GM18909 (cell line): ENCODE results near the gene ZFYVE27.

Experiments
- ATAC-seq: cut with Tn5 transposase; IDR thresholded peaks from one replicate; pipeline ENCODE4 v1.9.1; 2021; ENCODE audit warnings: mild to moderate bottlenecking; ENCODE audit not compliant: unreplicated experiment, poor library complexity

The ZFYVE27 gene

DNA sequence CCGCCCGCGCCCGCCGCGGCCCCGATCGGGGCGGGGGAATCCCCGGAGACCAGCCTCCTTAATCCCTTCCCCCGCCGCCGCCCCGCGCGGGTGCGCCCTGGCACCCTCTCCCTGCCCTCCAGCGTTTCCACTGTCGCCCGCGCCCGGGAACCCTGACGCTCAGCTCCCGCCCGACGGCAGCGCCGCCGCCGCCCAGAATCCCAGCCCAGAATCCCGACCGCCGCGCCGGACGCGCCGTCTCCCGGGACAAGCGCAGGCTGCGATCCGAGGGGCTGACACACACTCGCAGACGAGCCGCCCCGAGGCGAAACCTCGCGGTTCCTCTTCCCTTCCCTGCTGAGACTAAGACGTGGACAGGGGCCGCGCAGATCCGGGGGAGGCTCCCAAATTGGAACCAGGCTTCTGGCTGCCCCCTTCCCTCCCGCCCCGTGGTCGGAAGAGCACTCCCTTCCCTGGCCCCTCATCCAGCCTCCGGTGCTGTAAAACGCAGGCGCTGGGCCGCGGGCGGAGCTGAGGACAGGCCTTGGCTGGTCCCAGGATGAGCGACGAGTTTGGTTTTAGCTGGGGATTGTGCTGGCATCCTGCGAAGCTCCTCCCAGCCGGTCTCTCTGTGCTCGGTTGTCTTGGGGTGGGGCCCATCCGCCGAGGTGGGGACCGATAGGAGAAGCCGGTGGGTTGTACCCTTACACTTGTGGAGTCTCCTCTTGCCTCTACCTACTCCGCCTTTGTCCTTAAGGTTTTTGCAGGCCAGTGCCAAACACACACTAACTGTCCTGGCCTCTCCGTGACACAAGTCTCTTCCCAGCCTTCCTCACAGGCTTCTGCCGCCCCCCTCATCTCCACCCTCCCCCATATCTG is 22.3 kb upstream of the ZFYVE27 start:
- peak; percentile 54 for ATAC-seq

DNA sequence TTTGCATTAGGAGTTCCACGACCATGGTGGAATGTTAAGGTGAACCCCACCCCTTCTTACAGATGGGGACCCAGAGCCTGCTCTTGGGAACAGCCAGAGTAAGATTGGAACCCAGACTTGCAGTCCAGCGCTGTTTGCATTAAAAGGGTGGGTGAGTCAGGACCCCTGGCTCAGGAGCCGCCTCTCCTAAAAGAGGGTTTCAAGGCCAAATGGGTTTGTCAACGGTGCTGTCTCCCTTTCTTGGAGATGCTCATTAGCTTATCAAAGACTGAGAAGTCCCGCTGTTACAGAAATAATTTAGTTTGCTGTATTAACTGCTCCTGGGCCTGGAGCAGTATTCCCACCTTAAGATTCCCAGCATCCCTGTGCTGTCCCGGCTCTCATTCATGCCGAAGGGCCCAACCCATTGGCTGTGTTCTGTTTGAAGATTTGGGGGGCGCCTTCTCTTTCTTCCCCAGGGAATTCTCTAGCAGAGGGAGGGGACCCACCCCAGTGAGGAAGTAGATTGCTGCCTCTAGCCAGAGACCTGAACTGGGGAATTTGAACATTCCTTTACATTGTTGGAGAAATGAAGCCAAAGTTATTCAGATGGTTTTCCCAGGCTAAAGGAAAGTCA is 21.6 kb upstream of the ZFYVE27 start:
- ATAC-seq = no peak

GRCh38 chr10:97717627-97718026 is 19.3 kb upstream of the ZFYVE27 start:
- no peak for ATAC-seq

- no peak for ATAC-seq
Observed at GRCh38 chr10:97718178-97718577, 18.8 kb upstream of the ZFYVE27 start.

GRCh38 chr10:97718659-97719142 is 18.2 kb upstream of the ZFYVE27 start:
- no peak for ATAC-seq

GRCh38 chr10:97719602-97720001 is 17.3 kb upstream of the ZFYVE27 start:
- no peak for ATAC-seq

DNA sequence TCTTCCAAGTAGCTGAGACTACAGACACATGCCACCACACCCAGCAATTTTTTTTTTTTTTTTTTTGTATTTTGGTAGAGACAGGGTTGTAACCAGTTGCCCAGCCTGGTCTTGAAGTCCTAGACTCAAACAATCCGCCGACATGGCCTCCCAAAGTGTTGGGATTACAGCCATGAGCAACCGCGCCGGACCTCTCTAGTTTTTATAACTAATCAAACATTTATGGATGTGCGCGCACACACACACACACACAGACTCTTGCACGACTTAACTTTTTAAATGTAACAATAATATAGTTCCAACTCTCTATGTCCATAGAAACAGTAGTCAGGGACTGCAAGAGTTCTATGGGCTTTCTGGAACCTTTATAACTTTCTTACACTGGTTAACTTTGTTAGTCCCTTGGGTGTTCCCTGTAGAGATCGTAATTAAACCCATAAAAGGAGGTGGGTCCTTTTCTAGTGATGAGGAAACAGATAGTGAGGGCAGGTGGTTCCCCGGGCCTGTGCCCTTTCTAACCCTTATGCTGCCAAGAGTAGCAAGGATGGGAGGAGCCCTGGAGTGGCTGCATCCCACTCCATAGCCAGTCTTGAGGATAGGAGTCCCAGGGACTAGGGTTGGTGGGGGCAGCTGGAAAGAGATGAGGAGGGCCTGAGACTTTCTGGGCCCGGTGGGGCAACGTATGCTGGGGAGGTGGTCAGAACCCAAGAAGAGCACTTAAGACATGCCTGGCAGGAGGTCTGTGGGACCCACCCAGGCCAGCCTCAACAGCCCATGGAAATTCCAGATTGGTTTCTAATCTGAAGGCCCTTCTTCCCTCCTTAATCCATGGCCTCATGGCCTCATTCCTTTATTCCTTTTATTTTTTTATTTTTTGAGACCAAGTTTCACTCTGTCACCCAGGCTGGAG is 14.8 kb upstream of the ZFYVE27 start:
- ATAC-seq = no peak

DNA sequence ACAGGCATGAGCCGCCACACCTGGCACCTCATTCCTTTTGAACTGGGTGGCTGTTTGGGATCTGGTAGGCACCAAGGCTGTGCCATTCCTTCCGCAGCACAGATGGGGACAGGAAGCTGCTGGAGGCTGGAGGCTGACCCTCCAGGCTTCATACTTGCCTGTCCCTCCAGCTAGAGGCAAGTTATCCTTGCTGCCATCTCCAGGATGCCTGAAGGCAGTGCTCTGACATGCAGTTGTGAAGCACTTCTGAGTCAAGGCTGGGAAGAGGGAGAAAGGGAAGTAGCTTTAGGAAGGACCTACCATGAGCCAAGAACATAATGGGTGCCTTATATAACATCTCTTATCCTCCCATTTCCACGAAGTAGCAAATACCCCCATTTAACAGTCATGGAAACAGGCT is 13.9 kb upstream of the ZFYVE27 start:
- no peak for ATAC-seq

- no peak for ATAC-seq
Observed at GRCh38 chr10:97724341-97724941, 12.5 kb upstream of the ZFYVE27 start.

GRCh38 chr10:97726636-97727178 is 10.2 kb upstream of the ZFYVE27 start:
- ATAC-seq = no peak

GRCh38 chr10:97729014-97729413 is 7.9 kb upstream of the ZFYVE27 start:
- ATAC-seq = no peak

- ATAC-seq = no peak
Observed at GRCh38 chr10:97731346-97732051, 5.4 kb upstream of the ZFYVE27 start.

GRCh38 chr10:97732052-97732359 is 4.9 kb upstream of the ZFYVE27 start:
- ATAC-seq = no peak

- ATAC-seq = no peak
Observed at GRCh38 chr10:97733256-97733655, 3.7 kb upstream of the ZFYVE27 start.

DNA sequence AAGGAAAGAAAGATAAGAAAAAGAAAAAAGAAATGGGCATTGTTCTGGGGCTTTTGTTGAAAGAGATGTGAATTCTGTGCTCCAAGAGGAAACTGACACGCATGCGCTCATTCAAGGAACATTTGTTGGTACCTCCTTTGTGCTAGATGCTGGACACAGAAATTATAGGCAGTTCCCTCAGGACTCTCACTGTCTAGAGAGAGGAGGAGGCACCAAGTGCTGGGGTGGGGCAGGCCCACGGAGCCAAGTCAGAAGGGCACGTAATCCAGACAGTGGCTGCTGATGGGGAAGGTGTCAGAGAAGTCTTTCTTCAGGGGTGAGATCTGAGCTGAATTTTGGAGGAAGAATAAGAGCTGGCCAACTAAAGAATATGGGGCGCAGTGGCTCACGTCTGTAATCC is 2.9 kb upstream of the ZFYVE27 start:
- no peak for ATAC-seq

- ATAC-seq = peak; percentile 16
Observed at GRCh38 chr10:97736403-97736901, 476 bp upstream of the ZFYVE27 start.

DNA sequence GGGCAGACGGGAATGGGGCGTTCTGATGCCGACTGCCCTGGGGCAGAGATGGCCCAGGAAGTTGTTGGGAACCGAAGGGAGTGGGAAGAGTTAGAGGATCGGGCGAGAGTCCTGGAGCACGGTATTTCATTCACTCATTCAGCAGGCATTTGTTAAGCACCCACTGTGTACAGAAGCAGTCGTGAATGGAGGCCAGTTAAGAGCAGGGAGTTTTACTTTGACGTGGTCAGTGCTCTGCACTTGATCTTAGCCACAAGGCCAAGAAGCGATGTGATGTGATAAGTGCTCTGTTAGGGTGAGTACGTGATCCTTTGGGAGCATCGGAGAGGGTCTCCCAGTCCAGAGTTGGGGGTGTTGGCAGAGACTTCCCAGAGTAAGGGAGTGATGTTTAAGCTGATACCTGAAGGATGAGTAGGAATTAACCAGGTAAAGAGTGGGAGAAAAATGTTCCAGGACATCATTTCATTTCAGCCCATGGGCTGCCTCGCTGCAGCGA is 890 bp downstream of the ZFYVE27 start:
- ATAC-seq = peak; percentile 9

DNA sequence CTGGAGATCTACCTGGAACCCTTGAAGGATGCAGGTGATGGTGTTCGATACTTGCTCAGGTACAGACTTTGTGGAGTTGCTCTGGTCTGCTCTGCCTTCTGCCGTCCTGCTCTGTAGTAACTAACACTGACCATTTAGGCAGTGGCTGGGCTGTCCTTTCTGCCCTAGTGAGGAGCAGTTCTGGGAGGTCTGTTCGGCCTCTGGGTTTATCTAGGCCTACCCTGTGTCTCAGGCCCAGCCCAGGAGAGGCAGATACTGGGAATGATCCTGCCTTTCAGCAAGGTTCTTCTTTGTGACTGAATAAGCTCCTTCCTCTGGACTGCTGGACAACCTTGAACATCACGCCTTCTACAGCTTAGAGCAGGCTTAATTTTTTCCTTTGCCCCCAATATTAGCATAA is 1.7 kb downstream of the ZFYVE27 start:
- ATAC-seq = no peak

DNA sequence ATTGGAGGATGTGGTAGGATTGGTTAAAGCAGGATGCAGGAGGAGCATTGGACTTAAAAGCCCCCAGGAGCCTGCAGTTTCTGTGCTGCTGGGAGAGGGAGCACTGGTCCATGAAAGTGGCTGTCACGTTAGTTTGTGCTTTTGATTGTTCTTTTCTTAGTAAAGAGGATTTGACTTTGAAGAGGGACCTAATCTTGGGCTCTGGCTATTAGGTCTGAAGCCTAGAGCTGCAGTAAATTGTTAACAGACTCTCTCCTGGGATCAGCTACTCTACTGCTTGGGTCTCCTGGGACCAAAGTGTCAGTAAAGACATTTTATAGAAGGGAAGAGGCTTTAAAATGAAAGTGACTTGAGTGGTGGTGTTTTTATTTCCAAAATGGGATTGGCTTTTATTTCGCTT is 3.7 kb downstream of the ZFYVE27 start:
- ATAC-seq = no peak
